HG02798 (cell line): ENCODE results near the gene PCDHA12.
"Not testable (repeated sequence)": the region's sequence is repeated elsewhere in the genome, so short reads cannot be mapped to it uniquely, and the experiment has no call there.

ENCODE experiments used
- ATAC-seq: cut with Tn5 transposase; IDR thresholded peaks from one replicate; pipeline ENCODE4 v1.9.1; 2021; ENCODE audit warnings: mild to moderate bottlenecking; ENCODE audit not compliant: unreplicated experiment, poor library complexity

Gene PCDHA12

GRCh38 chr5:140875085-140876065, at the start of gene PCDHA12:
PCDHA12 (plus strand) TSS chr5:140875308; CDS start chr5:140875473, 165 bp downstream.
- no peak for ATAC-seq

GRCh38 chr5:140827704-140828361, 47.3 kb upstream of the PCDHA12 start, which contains the start of gene PCDHA6:
PCDHA6 (plus strand) TSS chr5:140827960; CDS start chr5:140828092, 132 bp downstream.
- ATAC-seq, result no peak

GRCh38 chr5:140828362-140828737, 46.8 kb upstream of the PCDHA12 start:
- no peak for ATAC-seq

- not testable (repeated sequence) for ATAC-seq
These were observed 45.3 kb upstream of the PCDHA12 start for GRCh38 chr5:140829511-140830501.

- no peak for ATAC-seq
These were observed 41.1 kb upstream of the PCDHA12 start, which contains the start of gene PCDHA7 for GRCh38 chr5:140833993-140834392. PCDHA7 (plus strand) TSS chr5:140834269; CDS start chr5:140834384, 115 bp downstream.

GRCh38 chr5:140834439-140835008, 40.6 kb upstream of the PCDHA12 start:
- ATAC-seq, result not testable (repeated sequence)

- ATAC-seq, result no peak
These were observed 39.2 kb upstream of the PCDHA12 start for GRCh38 chr5:140835622-140836510.

- ATAC-seq, result no peak
These were observed 33.8 kb upstream of the PCDHA12 start, which contains the start of gene PCDHA8 for GRCh38 chr5:140840978-140841962. PCDHA8 (plus strand) TSS chr5:140841187; CDS start chr5:140841322, 135 bp downstream.

GRCh38 chr5:140842798-140843733, 32.0 kb upstream of the PCDHA12 start:
- ATAC-seq, result no peak

- not testable (repeated sequence) for ATAC-seq
These were observed 26.7 kb upstream of the PCDHA12 start, which contains the start of gene PCDHA9 for GRCh38 chr5:140848139-140849102. PCDHA9 (plus strand) TSS chr5:140848382; CDS start chr5:140848496, 114 bp downstream.

GRCh38 chr5:140849831-140850634, 25.1 kb upstream of the PCDHA12 start:
- ATAC-seq, result not testable (repeated sequence)

GRCh38 chr5:140855772-140856674, 19.1 kb upstream of the PCDHA12 start, which contains the start of gene PCDHA10:
PCDHA10 (plus strand) TSS chr5:140855897; CDS start chr5:140856049, 152 bp downstream.
- no peak for ATAC-seq
